NCI-H1417 (cell line): ENCODE measurements around the gene IGFBP1.

Source experiments
- DNase-seq, 3 experiments: peaks; one replicate each; lab custom pipeline; 2025; lab: John Stamatoyannopoulos, UW

The IGFBP1 gene

GRCh38 chr7:45902820-45903219 lies 14.5 kb downstream of the IGFBP1 start:
- DNase-seq = no peak

GRCh38 chr7:45909561-45909960 lies 21.3 kb downstream of the IGFBP1 start:
- no peak for DNase-seq

- no peak for DNase-seq
These were observed 22.6 kb downstream of the IGFBP1 start for GRCh38 chr7:45910855-45911254.

- no peak for DNase-seq
These were observed 23.0 kb downstream of the IGFBP1 start for GRCh38 chr7:45911311-45911710.

GRCh38 chr7:45912972-45913371 lies 24.7 kb downstream of the IGFBP1 start:
- no peak for DNase-seq

GRCh38 chr7:45914911-45915310 lies 26.6 kb downstream of the IGFBP1 start:
- no peak for DNase-seq

GRCh38 chr7:45915606-45916005 lies 27.3 kb downstream of the IGFBP1 start:
- DNase-seq = no peak

GRCh38 chr7:45917064-45917463 lies 28.8 kb downstream of the IGFBP1 start:
- DNase-seq = no peak

- DNase-seq = peak; percentile 51 to 80 (median 57)
These were observed 29.4 kb downstream of the IGFBP1 start for GRCh38 chr7:45917658-45918057.

GRCh38 chr7:45918556-45918955 lies 30.3 kb downstream of the IGFBP1 start:
- peak in 1 of 3 experiments; percentile 6 for DNase-seq

- DNase-seq = no peak
These were observed 31.0 kb downstream of the IGFBP1 start for GRCh38 chr7:45919231-45919784.

GRCh38 chr7:45919993-45920459 lies 31.7 kb downstream of the IGFBP1 start:
- DNase-seq = peak in 1 of 3 experiments; percentile 57

GRCh38 chr7:45920502-45921380 lies 32.5 kb downstream of the IGFBP1 start, which contains the start of gene IGFBP3:
Gene IGFBP3, minus strand, starts transcription at chr7:45921272. Its CDS starts 132 bp downstream, at chr7:45921140.
- DNase-seq = peak; percentile 4 to 89 (median 88)

GRCh38 chr7:45921381-45921698 lies 33.1 kb downstream of the IGFBP1 start:
- no peak for DNase-seq

GRCh38 chr7:45921699-45922519 lies 33.6 kb downstream of the IGFBP1 start:
- peak in 2 of 3 experiments; percentile 25 to 41 for DNase-seq

GRCh38 chr7:45922810-45923209 lies 34.5 kb downstream of the IGFBP1 start:
- peak in 2 of 3 experiments; percentile 56 to 68 for DNase-seq

GRCh38 chr7:45923290-45923689 lies 35.0 kb downstream of the IGFBP1 start:
- peak; percentile 5 to 71 (median 51) for DNase-seq

GRCh38 chr7:45923818-45924217 lies 35.5 kb downstream of the IGFBP1 start:
- no peak for DNase-seq

GRCh38 chr7:45924283-45924682 lies 36.0 kb downstream of the IGFBP1 start:
- DNase-seq = no peak

- DNase-seq = no peak
These were observed 39.4 kb downstream of the IGFBP1 start for GRCh38 chr7:45927721-45928120.

GRCh38 chr7:45930967-45931366 lies 42.7 kb downstream of the IGFBP1 start:
- no peak for DNase-seq

- DNase-seq = peak in 1 of 3 experiments; percentile 29
These were observed 49.0 kb downstream of the IGFBP1 start for GRCh38 chr7:45937301-45937700.
